GM23248 (cell line): ENCODE results near the gene LGALS9C.
"Not testable (repeated sequence)": the region's sequence is repeated elsewhere in the genome, so short reads cannot be mapped to it uniquely, and the experiment has no call there.

Experiments used
- EZH2 ChIP-seq: fragments of 200-600 bp; sonication (generic); IDR thresholded peaks from 2 replicates; pipeline ENCODE4 v1.6.1; 2018; ENCODE audit warnings: antibody characterized with exemption, mild to moderate bottlenecking; ENCODE audit not compliant: insufficient read depth, poor library complexity, severe bottlenecking
- EZH2phosphoT487 ChIP-seq: fragments of 200-600 bp; sonication (generic); IDR thresholded peaks from 2 replicates; pipeline ENCODE4 v1.6.1; 2018; ENCODE audit warnings: antibody characterized with exemption, moderate library complexity, mild to moderate bottlenecking, low read depth; ENCODE audit not compliant: insufficient read depth

GRCh38 chr17:18487633-18488032 is 11.0 kb downstream of the LGALS9C start:
- not testable (repeated sequence) for TF ChIP-seq EZH2, EZH2phosphoT487
